Colonic mucosa (tissue), 4 donors: ENCODE measurements around the gene COL23A1. TPM values are rescaled to one million over a fixed set of nuclear protein-coding genes. Genes with fewer than 3 reads are reported as not detected.

ENCODE experiments used
- DNase-seq: peaks from one replicate; pipeline ENCODE4 v3.0.0-alpha.2; 2020
- H3K27ac ChIP-seq: fragments of 200-600 bp; one replicate; pipeline ENCODE4 v1.8.0; 2021
- H3K27me3 ChIP-seq: fragments of 200-600 bp; one replicate; pipeline ENCODE4 v1.8.0; 2021
- H3K36me3 ChIP-seq: fragments of 200-600 bp; one replicate; pipeline ENCODE4 v1.8.0; 2021
- H3K4me1 ChIP-seq: fragments of 200-600 bp; one replicate; pipeline ENCODE4 v1.8.0; 2021; ENCODE audit warnings: mild to moderate bottlenecking
- H3K4me3 ChIP-seq: fragments of 200-600 bp; one replicate; pipeline ENCODE4 v1.8.0; 2021
- H3K9ac ChIP-seq, 2 donors: one replicate each; pipeline ENCODE4 v1.7.0; 2013; ENCODE audit warnings: control low read depth in 2 of 2, low read depth in 2 of 2, low read length in 2 of 2
- H3K9me3 ChIP-seq: fragments of 200-600 bp; one replicate; pipeline ENCODE4 v1.8.0; 2021
- intact Hi-C: fragments of 100-400 bp; cut with DNase I; formaldehyde crosslinking; loops from one replicate; pipeline ENCODE4 v1.14.1; 2022
- total RNA-seq, 2 donors: library from RNA; stranded (reverse); fragmentation: NEBNext Ultra II Directional in 1 of 2; extraction: Animal tissue kit (Norgen Biotek cat#: 25700) in 1 of 2; gene quantifications; one replicate each; pipeline ENCODE4 v1.2.1, GENCODE V29; 2021
- TF ChIP-seq, protein P1 (sequence below): fragments of 200-600 bp; IDR thresholded peaks from one replicate; pipeline ENCODE4 v1.8.0; 2022; ENCODE audit warnings: antibody characterized with exemption, mild to moderate bottlenecking
- donor health status: healthy.
- donor health status: DM: no; HTN: no; CAD: no.
- donor health status: DM: no; HTN: no; CAD: no.

COL23A1 gene
- total RNA-seq, 2 donors from 2014 or later, result 0.37 to 0.49 TPM

DNA sequence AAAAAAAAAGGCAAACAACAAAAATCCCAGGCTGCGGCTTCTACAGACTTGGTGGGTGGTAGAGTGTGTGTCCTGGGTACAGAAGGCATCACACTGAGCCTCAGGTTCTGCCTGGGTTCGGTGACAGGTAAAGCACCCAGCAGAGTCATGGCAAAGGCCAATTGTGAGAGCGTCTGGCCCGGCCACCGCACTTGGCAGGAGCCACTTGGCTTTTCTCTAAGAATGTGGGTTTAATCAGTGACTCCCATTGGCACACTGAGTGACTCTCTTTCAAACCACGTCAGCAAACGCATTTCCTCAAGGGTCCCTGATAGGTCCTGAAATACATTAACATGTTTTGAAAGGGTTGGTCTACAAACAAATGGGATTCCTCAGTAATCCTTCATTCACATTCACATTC, 17.0 kb downstream of the COL23A1 start:
- H3K4me3 ChIP-seq, result no peak overlapping the region
- H3K9ac ChIP-seq, result no peak overlapping the region
- intact Hi-C loops, result no loop called here
- TF ChIP-seq, protein P1, sequence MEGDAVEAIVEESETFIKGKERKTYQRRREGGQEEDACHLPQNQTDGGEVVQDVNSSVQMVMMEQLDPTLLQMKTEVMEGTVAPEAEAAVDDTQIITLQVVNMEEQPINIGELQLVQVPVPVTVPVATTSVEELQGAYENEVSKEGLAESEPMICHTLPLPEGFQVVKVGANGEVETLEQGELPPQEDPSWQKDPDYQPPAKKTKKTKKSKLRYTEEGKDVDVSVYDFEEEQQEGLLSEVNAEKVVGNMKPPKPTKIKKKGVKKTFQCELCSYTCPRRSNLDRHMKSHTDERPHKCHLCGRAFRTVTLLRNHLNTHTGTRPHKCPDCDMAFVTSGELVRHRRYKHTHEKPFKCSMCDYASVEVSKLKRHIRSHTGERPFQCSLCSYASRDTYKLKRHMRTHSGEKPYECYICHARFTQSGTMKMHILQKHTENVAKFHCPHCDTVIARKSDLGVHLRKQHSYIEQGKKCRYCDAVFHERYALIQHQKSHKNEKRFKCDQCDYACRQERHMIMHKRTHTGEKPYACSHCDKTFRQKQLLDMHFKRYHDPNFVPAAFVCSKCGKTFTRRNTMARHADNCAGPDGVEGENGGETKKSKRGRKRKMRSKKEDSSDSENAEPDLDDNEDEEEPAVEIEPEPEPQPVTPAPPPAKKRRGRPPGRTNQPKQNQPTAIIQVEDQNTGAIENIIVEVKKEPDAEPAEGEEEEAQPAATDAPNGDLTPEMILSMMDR, result no peak
- H3K36me3 ChIP-seq, result no peaks in the 10 kb centered on the region
- no peaks in the 10 kb centered on the region for H3K27me3 ChIP-seq
- H3K27ac ChIP-seq, result no peak overlapping the region
- no peak for DNase-seq
- H3K4me1 ChIP-seq, result no peaks in the 10 kb centered on the region
- no peaks in the 10 kb centered on the region for H3K9me3 ChIP-seq

DNA sequence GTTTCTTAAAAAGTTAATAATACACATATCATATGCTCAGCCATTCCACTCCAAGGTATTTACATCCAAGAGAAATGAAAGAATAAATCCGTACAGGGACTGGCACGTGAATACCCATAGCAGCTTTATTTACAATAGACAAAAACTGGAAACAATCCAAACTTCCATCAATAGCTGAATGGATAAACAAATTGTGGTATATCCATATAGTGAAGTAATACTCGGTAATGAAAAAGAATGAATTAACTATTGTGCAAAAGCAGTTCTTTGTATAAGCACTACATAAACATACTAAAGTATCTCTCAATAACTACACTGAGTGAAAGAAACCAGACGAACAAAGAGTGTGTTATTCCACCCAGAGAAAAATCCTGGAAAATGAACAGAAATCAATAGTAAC, 17.6 kb downstream of the COL23A1 start:
- Histone ChIP-seq H3K36me3 (no peaks in the 10 kb centered on the region), H3K4me3 (no peak overlapping the region), H3K4me1 (no peaks in the 10 kb centered on the region), H3K27ac (no peak overlapping the region), H3K9ac (no peak overlapping the region), H3K9me3 (no peaks in the 10 kb centered on the region), H3K27me3 (no peaks in the 10 kb centered on the region)
- intact Hi-C loops, result no loop called here
- TF ChIP-seq, protein P1, result no peak
- DNase-seq, result no peak

DNA sequence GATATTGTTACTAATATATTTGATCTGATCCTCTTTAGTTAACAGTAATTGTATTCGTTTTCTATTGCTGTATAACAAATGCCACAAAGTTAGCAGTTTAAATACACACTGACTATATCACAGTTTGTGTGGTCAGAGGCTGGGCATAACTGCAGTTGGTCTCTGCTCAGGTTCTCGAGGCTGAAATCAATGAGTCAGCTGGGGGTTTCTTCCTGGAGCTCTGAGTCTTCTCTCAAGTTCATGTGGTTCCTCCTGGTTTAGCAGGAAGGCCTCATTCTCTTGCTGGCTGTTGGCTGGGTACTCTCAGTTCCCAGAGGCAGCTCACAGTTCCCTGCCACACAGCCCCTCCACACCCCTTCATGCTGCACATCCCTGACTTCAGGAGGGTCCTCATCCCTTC, 20.7 kb downstream of the COL23A1 start:
- TF ChIP-seq, protein P1, result no peak
- Histone ChIP-seq H3K27me3 (no peaks in the 10 kb centered on the region), H3K4me3 (no peak overlapping the region), H3K4me1 (no peaks in the 10 kb centered on the region), H3K9me3 (no peaks in the 10 kb centered on the region), H3K27ac (no peak overlapping the region), H3K36me3 (no peaks in the 10 kb centered on the region), H3K9ac (no peak overlapping the region)
- intact Hi-C loops, result no loop called here
- DNase-seq, result no peak

DNA sequence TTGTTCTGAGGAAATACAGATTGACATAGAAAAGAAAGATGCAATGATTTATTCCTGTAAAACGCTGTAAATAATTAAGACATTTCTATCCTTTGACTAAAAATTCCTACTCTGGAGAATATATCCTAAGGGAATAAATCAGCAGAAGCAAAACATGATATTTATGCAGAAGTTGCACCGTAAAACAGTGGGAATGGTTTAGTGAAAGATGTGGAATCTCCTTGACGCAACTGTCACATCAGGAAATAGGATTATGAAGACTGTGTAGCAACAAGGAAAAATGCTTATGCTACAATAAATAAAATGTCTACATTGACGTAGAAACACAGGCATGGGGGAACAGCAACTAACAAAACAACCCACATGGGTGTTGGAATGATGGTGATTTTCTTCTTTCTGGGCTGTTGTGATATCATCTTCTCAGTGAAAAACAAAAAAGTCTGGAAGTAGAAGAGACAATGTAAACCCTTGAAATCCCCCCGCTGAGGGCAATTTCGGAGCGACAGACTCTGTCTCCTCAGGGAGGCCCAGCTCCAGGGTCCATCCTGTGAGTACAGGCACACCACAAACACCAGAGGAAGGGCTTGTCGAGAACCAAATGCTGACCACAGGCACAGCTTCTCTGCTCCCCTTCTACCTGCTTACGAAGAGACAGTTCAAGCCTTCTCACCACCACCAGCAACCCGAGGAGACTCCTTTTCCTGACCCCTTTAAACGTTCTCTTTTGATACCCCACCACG, 25.2 kb downstream of the COL23A1 start:
- intact Hi-C loops, result no loop called here
- H3K4me3 ChIP-seq, result no peak overlapping the region
- no peaks in the 10 kb centered on the region for H3K4me1 ChIP-seq
- H3K36me3 ChIP-seq, result no peaks in the 10 kb centered on the region
- TF ChIP-seq, protein P1, result no peak
- no peak overlapping the region for H3K9ac ChIP-seq
- H3K27me3 ChIP-seq, result no peaks in the 10 kb centered on the region
- H3K27ac ChIP-seq, result no peak overlapping the region
- no peaks in the 10 kb centered on the region for H3K9me3 ChIP-seq
- DNase-seq, result no peak

DNA sequence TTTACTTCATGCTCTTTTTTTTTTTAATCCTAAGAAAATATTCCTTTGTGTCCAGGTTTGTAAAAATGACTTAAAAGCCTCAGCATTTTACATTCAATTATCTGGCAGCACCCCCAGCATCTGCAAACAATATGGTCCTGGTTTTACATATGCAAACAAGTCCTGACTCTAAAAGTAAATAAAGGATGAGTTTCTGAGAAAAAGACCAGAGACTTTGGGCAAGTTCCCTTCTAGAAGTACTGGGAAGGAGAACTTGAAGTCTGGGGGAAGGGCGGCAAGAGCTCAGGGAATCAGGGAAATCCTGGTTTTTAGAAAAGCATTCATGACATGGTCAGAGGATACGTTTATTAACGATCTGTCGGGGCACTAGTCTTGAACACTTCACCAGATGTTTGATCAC, 25.8 kb downstream of the COL23A1 start:
- intact Hi-C loops, result no loop called here
- Histone ChIP-seq H3K9me3 (no peaks in the 10 kb centered on the region), H3K36me3 (no peaks in the 10 kb centered on the region), H3K27me3 (no peaks in the 10 kb centered on the region), H3K4me1 (no peaks in the 10 kb centered on the region), H3K4me3 (no peak overlapping the region), H3K9ac (no peak overlapping the region), H3K27ac (no peak overlapping the region)
- DNase-seq, result no peak
- TF ChIP-seq, protein P1, result no peak
